ENCODE measurements around the gene PPP2R3A. TPM values are rescaled to one million over a fixed set of nuclear protein-coding genes. Genes with fewer than 3 reads are reported as not detected.
A peak's percentile ranks its signal among the peaks of the same experiment; 100 is the strongest.

Gene PPP2R3A
- total and polyA plus RNA-seq, 2 of the 13 experiments (the other 11 are each of a cell fraction or from before 2014, with no cell fraction given): 0.07 to 0.12 TPM

DNA sequence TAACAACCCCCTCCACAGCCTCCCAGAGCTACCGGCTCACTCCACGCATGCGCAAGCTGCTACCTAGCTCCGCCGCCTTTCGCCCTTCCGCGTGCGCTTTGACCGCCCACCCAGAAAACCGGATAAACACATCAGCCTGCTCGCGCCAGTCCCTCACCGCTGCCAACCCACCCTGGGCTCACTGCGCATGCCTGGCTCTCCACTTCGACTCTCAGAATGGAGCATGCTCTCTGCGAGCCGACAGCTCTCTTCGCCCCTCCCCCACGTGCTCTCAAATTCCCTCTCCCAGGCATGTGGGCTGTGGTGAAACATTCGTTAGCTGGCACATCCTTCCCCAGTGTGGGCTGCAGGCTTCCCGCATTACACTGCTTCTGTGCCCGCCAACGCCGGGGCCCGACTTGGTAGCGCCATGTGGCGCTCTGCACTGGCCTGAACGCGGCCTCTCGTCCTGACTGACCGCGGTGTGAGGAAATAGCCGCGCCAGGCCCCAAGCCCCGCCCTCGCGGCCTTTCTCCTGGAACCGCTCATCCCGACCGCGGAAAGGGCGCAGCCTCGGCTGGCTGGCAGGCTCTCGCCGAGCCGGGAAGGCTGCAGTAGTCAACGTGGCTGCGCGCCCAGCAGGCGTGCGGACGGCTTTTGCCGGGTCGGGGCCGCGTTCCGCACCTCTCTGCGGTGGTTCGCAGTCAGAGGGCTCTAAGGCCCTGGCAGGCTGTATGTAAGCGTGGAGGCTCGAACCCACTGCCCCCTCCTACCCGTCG lies 231.1 kb downstream of the PPP2R3A start (continued):
- TF ChIP-seq, protein P1, sequence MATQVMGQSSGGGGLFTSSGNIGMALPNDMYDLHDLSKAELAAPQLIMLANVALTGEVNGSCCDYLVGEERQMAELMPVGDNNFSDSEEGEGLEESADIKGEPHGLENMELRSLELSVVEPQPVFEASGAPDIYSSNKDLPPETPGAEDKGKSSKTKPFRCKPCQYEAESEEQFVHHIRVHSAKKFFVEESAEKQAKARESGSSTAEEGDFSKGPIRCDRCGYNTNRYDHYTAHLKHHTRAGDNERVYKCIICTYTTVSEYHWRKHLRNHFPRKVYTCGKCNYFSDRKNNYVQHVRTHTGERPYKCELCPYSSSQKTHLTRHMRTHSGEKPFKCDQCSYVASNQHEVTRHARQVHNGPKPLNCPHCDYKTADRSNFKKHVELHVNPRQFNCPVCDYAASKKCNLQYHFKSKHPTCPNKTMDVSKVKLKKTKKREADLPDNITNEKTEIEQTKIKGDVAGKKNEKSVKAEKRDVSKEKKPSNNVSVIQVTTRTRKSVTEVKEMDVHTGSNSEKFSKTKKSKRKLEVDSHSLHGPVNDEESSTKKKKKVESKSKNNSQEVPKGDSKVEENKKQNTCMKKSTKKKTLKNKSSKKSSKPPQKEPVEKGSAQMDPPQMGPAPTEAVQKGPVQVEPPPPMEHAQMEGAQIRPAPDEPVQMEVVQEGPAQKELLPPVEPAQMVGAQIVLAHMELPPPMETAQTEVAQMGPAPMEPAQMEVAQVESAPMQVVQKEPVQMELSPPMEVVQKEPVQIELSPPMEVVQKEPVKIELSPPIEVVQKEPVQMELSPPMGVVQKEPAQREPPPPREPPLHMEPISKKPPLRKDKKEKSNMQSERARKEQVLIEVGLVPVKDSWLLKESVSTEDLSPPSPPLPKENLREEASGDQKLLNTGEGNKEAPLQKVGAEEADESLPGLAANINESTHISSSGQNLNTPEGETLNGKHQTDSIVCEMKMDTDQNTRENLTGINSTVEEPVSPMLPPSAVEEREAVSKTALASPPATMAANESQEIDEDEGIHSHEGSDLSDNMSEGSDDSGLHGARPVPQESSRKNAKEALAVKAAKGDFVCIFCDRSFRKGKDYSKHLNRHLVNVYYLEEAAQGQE (IDR thresholded peaks at IDR 0.05; ENCODE audit: borderline replicate concordance in 1 of 2, low read depth in 1 of 2, low read length in 2 of 2): no peak
- TF ChIP-seq SAP130 (CRISPR knock-in tag; IDR thresholded peaks at IDR 0.05; ENCODE audit: low read depth) (peak; percentile 84), KAT2B (IDR thresholded peaks at IDR 0.05; ENCODE audit: borderline replicate concordance, low read depth, low read length) (no peak), SATB2 (CRISPR knock-in tag; IDR thresholded peaks at IDR 0.05) (peak; percentile 97), ZNF292 (CRISPR knock-in tag; IDR thresholded peaks at IDR 0.05; ENCODE audit: borderline replicate concordance, low read depth) (peak; percentile 93), ZNF251 (CRISPR knock-in tag; IDR thresholded peaks at IDR 0.05) (0 out of 2 replicates have a peak, but pooled peaks have one; percentile 36), TCF7L2 (IDR thresholded peaks at IDR 0.05; ENCODE audit: low read depth, low read length) (no peak), ZNF562 (CRISPR knock-in tag; IDR thresholded peaks at IDR 0.05; ENCODE audit: borderline replicate concordance) (peak; percentile 93; the same call in 1 of the 2 replicates), ATF1 (CRISPR knock-in tag; IDR thresholded peaks at IDR 0.05) (no peak), KDM3A (CRISPR knock-in tag; IDR thresholded peaks at IDR 0.05; ENCODE audit: low read depth) (peak; percentile 97), ZNF382 (CRISPR knock-in tag; IDR thresholded peaks at IDR 0.05; ENCODE audit: borderline replicate concordance) (no peak), KLF16 (CRISPR knock-in tag; IDR thresholded peaks at IDR 0.05) (peak; percentile 29 to 84; a peak in 1 of 4 replicates), RNF2 (conservative IDR thresholded peaks at IDR 0.05; ENCODE audit: low read depth) (peak; percentile 99), KAT7 (CRISPR knock-in tag; IDR thresholded peaks at IDR 0.05; ENCODE audit: borderline replicate concordance) (no peak), CBX1 (IDR thresholded peaks at IDR 0.05; ENCODE audit: low read depth) (peak; percentile 92), ZBTB42 (CRISPR knock-in tag; IDR thresholded peaks at IDR 0.05) (peak; percentile 59; the same call in 1 of the 2 replicates), SRSF4 (IDR thresholded peaks at IDR 0.05; ENCODE audit: low read depth, low read length, poor library complexity, severe bottlenecking) (no peak)
- TF ChIP-seq, protein P2, sequence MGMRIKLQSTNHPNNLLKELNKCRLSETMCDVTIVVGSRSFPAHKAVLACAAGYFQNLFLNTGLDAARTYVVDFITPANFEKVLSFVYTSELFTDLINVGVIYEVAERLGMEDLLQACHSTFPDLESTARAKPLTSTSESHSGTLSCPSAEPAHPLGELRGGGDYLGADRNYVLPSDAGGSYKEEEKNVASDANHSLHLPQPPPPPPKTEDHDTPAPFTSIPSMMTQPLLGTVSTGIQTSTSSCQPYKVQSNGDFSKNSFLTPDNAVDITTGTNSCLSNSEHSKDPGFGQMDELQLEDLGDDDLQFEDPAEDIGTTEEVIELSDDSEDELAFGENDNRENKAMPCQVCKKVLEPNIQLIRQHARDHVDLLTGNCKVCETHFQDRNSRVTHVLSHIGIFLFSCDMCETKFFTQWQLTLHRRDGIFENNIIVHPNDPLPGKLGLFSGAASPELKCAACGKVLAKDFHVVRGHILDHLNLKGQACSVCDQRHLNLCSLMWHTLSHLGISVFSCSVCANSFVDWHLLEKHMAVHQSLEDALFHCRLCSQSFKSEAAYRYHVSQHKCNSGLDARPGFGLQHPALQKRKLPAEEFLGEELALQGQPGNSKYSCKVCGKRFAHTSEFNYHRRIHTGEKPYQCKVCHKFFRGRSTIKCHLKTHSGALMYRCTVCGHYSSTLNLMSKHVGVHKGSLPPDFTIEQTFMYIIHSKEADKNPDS (CRISPR knock-in tag; IDR thresholded peaks at IDR 0.05): peak; percentile 73; the same call in 1 of the 2 replicates
- TF ChIP-seq, protein P3, sequence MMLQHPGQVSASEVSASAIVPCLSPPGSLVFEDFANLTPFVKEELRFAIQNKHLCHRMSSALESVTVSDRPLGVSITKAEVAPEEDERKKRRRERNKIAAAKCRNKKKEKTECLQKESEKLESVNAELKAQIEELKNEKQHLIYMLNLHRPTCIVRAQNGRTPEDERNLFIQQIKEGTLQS (CRISPR knock-in tag; IDR thresholded peaks at IDR 0.05): peak; percentile 22; the same call in 1 of the 2 replicates
- TF ChIP-seq, protein P4, sequence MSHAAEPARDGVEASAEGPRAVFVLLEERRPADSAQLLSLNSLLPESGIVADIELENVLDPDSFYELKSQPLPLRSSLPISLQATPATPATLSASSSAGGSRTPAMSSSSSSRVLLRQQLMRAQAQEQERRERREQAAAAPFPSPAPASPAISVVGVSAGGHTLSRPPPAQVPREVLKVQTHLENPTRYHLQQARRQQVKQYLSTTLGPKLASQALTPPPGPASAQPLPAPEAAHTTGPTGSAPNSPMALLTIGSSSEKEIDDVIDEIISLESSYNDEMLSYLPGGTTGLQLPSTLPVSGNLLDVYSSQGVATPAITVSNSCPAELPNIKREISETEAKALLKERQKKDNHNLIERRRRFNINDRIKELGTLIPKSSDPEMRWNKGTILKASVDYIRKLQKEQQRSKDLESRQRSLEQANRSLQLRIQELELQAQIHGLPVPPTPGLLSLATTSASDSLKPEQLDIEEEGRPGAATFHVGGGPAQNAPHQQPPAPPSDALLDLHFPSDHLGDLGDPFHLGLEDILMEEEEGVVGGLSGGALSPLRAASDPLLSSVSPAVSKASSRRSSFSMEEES (CRISPR knock-in tag; IDR thresholded peaks at IDR 0.05): peak; percentile 85; the same call in 1 of the 2 replicates
- TF ChIP-seq, protein P5, sequence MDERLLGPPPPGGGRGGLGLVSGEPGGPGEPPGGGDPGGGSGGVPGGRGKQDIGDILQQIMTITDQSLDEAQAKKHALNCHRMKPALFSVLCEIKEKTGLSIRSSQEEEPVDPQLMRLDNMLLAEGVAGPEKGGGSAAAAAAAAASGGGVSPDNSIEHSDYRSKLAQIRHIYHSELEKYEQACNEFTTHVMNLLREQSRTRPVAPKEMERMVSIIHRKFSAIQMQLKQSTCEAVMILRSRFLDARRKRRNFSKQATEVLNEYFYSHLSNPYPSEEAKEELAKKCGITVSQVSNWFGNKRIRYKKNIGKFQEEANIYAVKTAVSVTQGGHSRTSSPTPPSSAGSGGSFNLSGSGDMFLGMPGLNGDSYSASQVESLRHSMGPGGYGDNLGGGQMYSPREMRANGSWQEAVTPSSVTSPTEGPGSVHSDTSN (CRISPR knock-in tag; IDR thresholded peaks at IDR 0.05): no peak

Measured in HepG2 (cell line).